CD8-positive, alpha-beta memory T cell (primary cell): ENCODE results near the gene NPAS3. TPM values are rescaled to one million over a fixed set of nuclear protein-coding genes. Genes with fewer than 3 reads are reported as not detected.

Source experiments
- CTCF ChIA-PET: fragments of 350-600 bp; sonication (Branson Sonifier 250); formaldehyde crosslinking; loops from one replicate; lab custom pipeline; 2021; ENCODE audit warnings: antibody characterized with exemption; lab: Charles Lee
- POLR2A ChIA-PET: fragments of 350-600 bp; sonication (Branson Sonifier 250); formaldehyde crosslinking; loops from one replicate; lab custom pipeline; 2021; ENCODE audit warnings: antibody characterized with exemption; lab: Charles Lee
- DNase-seq, 5 donors: peaks; one replicate each; pipeline versions ENCODE4 v3.0.0 to v3.0.0-alpha.2; 2020 to 2022; ENCODE audit warnings: mixed read lengths in 1 of 5
- H3K27ac ChIP-seq: one replicate; pipeline ENCODE4 v1.7.0; 2013; ENCODE audit warnings: low read depth, mild to moderate bottlenecking, low read length, moderate library complexity
- H3K27me3 ChIP-seq: 2 replicates; pipeline ENCODE4 v1.7.0; 2013; ENCODE audit warnings: low read length, mild to moderate bottlenecking; ENCODE audit not compliant: insufficient read depth, poor library complexity, severe bottlenecking
- H3K36me3 ChIP-seq: 2 replicates; pipeline ENCODE4 v1.7.0; 2013; ENCODE audit warnings: mild to moderate bottlenecking, low read length, moderate library complexity; ENCODE audit not compliant: insufficient read depth
- H3K4me1 ChIP-seq: 2 replicates; pipeline ENCODE4 v1.7.0; 2013; ENCODE audit warnings: mild to moderate bottlenecking, low read length, moderate library complexity; ENCODE audit not compliant: insufficient read depth
- H3K4me3 ChIP-seq: 2 replicates; pipeline ENCODE4 v1.7.0; 2013; ENCODE audit warnings: mild to moderate bottlenecking, low read length
- H3K9me3 ChIP-seq: 2 replicates; pipeline ENCODE4 v1.7.0; 2013; ENCODE audit warnings: mild to moderate bottlenecking, low read length
- H3K27ac Mint-ChIP-seq, 8 donors: one replicate each; pipeline ENCODE4 v1.8.0; 2020 to 2021; ENCODE audit warnings: mixed read lengths in 8 of 8, mild to moderate bottlenecking in 6 of 8, inconsistent platforms in 3 of 8, moderate library complexity in 3 of 8
- H3K27me3 Mint-ChIP-seq, 2 donors: one replicate each; pipeline ENCODE4 v1.8.0; 2020 to 2021; ENCODE audit warnings: mixed read lengths in 2 of 2, mild to moderate bottlenecking in 1 of 2, moderate library complexity in 1 of 2
- H3K36me3 Mint-ChIP-seq, 3 donors: one replicate each; pipeline ENCODE4 v1.8.0; 2020 to 2021; ENCODE audit warnings: mixed read lengths in 3 of 3, inconsistent platforms in 1 of 3, mild to moderate bottlenecking in 1 of 3
- H3K4me1 Mint-ChIP-seq, 3 donors: one replicate each; pipeline ENCODE4 v1.8.0; 2020 to 2021; ENCODE audit warnings: mixed read lengths in 3 of 3, inconsistent platforms in 1 of 3, mild to moderate bottlenecking in 1 of 3
- H3K4me3 Mint-ChIP-seq, 7 donors: one replicate each; pipeline ENCODE4 v1.8.0; 2020 to 2021; ENCODE audit warnings: mixed read lengths in 7 of 7, mild to moderate bottlenecking in 6 of 7, moderate library complexity in 4 of 7, inconsistent platforms in 2 of 7
- H3K9me3 Mint-ChIP-seq, 5 donors: one replicate each; pipeline ENCODE4 v1.8.0; 2020 to 2022; ENCODE audit warnings: mixed read lengths in 5 of 5, mild to moderate bottlenecking in 3 of 5, moderate library complexity in 2 of 5, inconsistent platforms in 1 of 5
- polyA plus RNA-seq: library from polyadenylated mRNA; unstranded; fragments of 300-500 nt; fragmentation: Illumina TruSeq; gene quantifications from one replicate; pipeline ENCODE4 v1.2.3, GENCODE V29; 2021
- total RNA-seq, 2 experiments: library from RNA; stranded (reverse); gene quantifications; one replicate each; pipeline ENCODE4 v1.2.3, GENCODE V29; 2021

NPAS3 gene
- total and polyA plus RNA-seq, 3 experiments from 2014 or later = not detected

GRCh38 chr14:33315721-33316120 is 377.0 kb downstream of the NPAS3 start:
- ChIA-PET POLR2A (no interaction called here), CTCF (no interaction called here)
- Histone ChIP-seq H3K4me3 (no peak overlapping the region), H3K36me3 (no peaks in the 10 kb centered on the region), H3K9me3 (no peaks in the 10 kb centered on the region), H3K27me3 (no peaks in the 10 kb centered on the region), H3K27ac (no peak overlapping the region), H3K4me1 (no peaks in the 10 kb centered on the region)
- Mint-ChIP-seq H3K4me3 (no peak overlapping the region), H3K27ac (peak overlapping the region in 1 of 8 donors; percentile 26), H3K36me3 (no peaks in the 10 kb centered on the region), H3K27me3 (no peaks in the 10 kb centered on the region), H3K9me3 (peaks cover 3 to 9% (median 5%) of the 10 kb centered on the region in 5 donors), H3K4me1 (no peaks in the 10 kb centered on the region)
- DNase-seq = no peak

DNA sequence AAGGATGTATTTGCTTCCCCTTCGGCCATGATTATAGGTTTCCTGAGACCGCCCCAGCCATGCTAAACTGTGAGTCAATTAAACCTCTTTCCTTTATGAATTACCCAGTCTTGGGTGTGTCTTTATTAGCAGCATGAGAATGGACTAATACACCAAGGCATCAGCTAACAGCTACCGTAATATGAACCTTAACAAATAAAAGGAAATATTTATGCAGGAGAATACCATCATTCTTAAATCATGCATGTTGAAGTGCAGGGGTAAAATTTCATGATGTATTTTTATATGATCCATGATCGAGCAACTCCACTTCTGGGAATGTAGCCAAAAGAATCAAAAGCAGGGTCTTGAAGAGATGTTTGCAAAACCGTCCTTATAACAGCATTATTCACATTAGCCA is 379.0 kb downstream of the NPAS3 start:
- no peak overlapping the region for H3K4me3 Mint-ChIP-seq
- H3K36me3 Mint-ChIP-seq = no peaks in the 10 kb centered on the region
- Histone ChIP-seq H3K27me3 (no peaks in the 10 kb centered on the region), H3K4me3 (no peak overlapping the region), H3K9me3 (no peaks in the 10 kb centered on the region), H3K36me3 (no peaks in the 10 kb centered on the region), H3K4me1 (no peaks in the 10 kb centered on the region), H3K27ac (no peak overlapping the region)
- H3K4me1 Mint-ChIP-seq = no peaks in the 10 kb centered on the region
- H3K27ac Mint-ChIP-seq = no peak overlapping the region
- H3K9me3 Mint-ChIP-seq = peaks cover 0 to 9% (median 5%) of the 10 kb centered on the region in 5 donors
- no peak for DNase-seq
- H3K27me3 Mint-ChIP-seq = no peaks in the 10 kb centered on the region
- ChIA-PET CTCF (no interaction called here), POLR2A (no interaction called here)

GRCh38 chr14:33323979-33324378 is 385.3 kb downstream of the NPAS3 start:
- no peak for DNase-seq
- ChIA-PET POLR2A (no interaction called here), CTCF (no interaction called here)
- Mint-ChIP-seq H3K9me3 (peaks cover 0 to 5% (median 3%) of the 10 kb centered on the region in 5 donors), H3K27me3 (no peaks in the 10 kb centered on the region), H3K27ac (no peak overlapping the region), H3K36me3 (no peaks in the 10 kb centered on the region), H3K4me3 (no peak overlapping the region), H3K4me1 (no peaks in the 10 kb centered on the region)
- H3K4me1 ChIP-seq = no peaks in the 10 kb centered on the region
- H3K27me3 ChIP-seq = no peaks in the 10 kb centered on the region
- H3K4me3 ChIP-seq = no peak overlapping the region
- H3K27ac ChIP-seq = no peak overlapping the region
- no peaks in the 10 kb centered on the region for H3K36me3 ChIP-seq
- no peaks in the 10 kb centered on the region for H3K9me3 ChIP-seq

- no peaks in the 10 kb centered on the region for H3K4me1 ChIP-seq
- Mint-ChIP-seq H3K27me3 (no peaks in the 10 kb centered on the region), H3K4me3 (no peak overlapping the region), H3K36me3 (no peaks in the 10 kb centered on the region), H3K27ac (no peak overlapping the region), H3K9me3 (peaks cover 0 to 29% (median 6%) of the 10 kb centered on the region in 5 donors), H3K4me1 (no peaks in the 10 kb centered on the region)
- ChIA-PET CTCF (no interaction called here), POLR2A (no interaction called here)
- no peak for DNase-seq
- no peak overlapping the region for H3K4me3 ChIP-seq
- H3K27ac ChIP-seq = no peak overlapping the region
- H3K27me3 ChIP-seq = no peaks in the 10 kb centered on the region
- H3K9me3 ChIP-seq = no peaks in the 10 kb centered on the region
- no peaks in the 10 kb centered on the region for H3K36me3 ChIP-seq
These were observed 392.7 kb downstream of the NPAS3 start for GRCh38 chr14:33331176-33331949.

GRCh38 chr14:33332497-33332896 is 393.8 kb downstream of the NPAS3 start:
- no peaks in the 10 kb centered on the region for H3K36me3 ChIP-seq
- CTCF ChIA-PET = no interaction called here
- peaks cover 3% of the 10 kb centered on the region for H3K9me3 ChIP-seq
- no peak overlapping the region for H3K27ac ChIP-seq
- H3K4me3 Mint-ChIP-seq = no peak overlapping the region
- H3K4me3 ChIP-seq = no peak overlapping the region
- peaks cover 0 to 34% (median 8%) of the 10 kb centered on the region in 5 donors for H3K9me3 Mint-ChIP-seq
- no peaks in the 10 kb centered on the region for H3K4me1 ChIP-seq
- peak overlapping the region in 1 of 8 donors; percentile 10 for H3K27ac Mint-ChIP-seq
- no peaks in the 10 kb centered on the region for H3K27me3 Mint-ChIP-seq
- DNase-seq = no peak
- no peaks in the 10 kb centered on the region for H3K27me3 ChIP-seq
- H3K4me1 Mint-ChIP-seq = no peaks in the 10 kb centered on the region
- POLR2A ChIA-PET = no interaction called here
- no peaks in the 10 kb centered on the region for H3K36me3 Mint-ChIP-seq

DNA sequence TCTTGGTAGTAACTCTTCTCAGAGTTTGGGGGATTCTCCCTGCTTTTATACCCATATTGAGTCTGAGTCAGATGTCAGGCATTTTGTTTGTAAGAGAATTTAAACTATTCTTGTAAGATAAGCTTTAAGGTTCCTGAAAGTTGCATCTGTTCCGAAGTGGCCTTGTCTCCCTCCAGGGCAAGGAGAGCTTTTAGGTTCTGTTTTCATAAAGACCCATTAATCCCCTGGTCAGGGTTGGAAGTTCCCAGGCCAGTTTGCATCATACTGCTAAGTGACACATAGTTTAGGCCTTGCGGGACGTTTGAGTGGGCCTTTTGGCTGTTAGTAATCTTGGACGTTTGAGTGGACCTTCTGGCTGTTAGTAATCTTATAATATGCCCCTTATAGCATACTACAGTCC is 396.7 kb downstream of the NPAS3 start:
- Histone ChIP-seq H3K4me3 (no peak overlapping the region), H3K36me3 (no peaks in the 10 kb centered on the region), H3K9me3 (peaks cover 3% of the 10 kb centered on the region), H3K27me3 (no peaks in the 10 kb centered on the region), H3K4me1 (no peaks in the 10 kb centered on the region), H3K27ac (no peak overlapping the region)
- no peaks in the 10 kb centered on the region for H3K36me3 Mint-ChIP-seq
- CTCF ChIA-PET = no interaction called here
- no peak for DNase-seq
- H3K4me1 Mint-ChIP-seq = no peaks in the 10 kb centered on the region
- no peaks in the 10 kb centered on the region for H3K27me3 Mint-ChIP-seq
- H3K27ac Mint-ChIP-seq = no peak overlapping the region
- POLR2A ChIA-PET = no interaction called here
- peaks cover 0 to 26% (median 5%) of the 10 kb centered on the region in 5 donors for H3K9me3 Mint-ChIP-seq
- H3K4me3 Mint-ChIP-seq = no peak overlapping the region

GRCh38 chr14:33342299-33342974 is 403.8 kb downstream of the NPAS3 start:
- peaks cover 2 to 37% (median 4%) of the 10 kb centered on the region in 5 donors for H3K9me3 Mint-ChIP-seq
- H3K27me3 Mint-ChIP-seq = no peaks in the 10 kb centered on the region
- H3K4me3 Mint-ChIP-seq = no peak overlapping the region
- H3K36me3 Mint-ChIP-seq = no peaks in the 10 kb centered on the region
- no peaks in the 10 kb centered on the region for H3K9me3 ChIP-seq
- H3K4me1 ChIP-seq = no peaks in the 10 kb centered on the region
- H3K27ac ChIP-seq = no peak overlapping the region
- ChIA-PET CTCF (no interaction called here), POLR2A (no interaction called here)
- no peaks in the 10 kb centered on the region for H3K4me1 Mint-ChIP-seq
- no peaks in the 10 kb centered on the region for H3K36me3 ChIP-seq
- H3K27me3 ChIP-seq = no peaks in the 10 kb centered on the region
- H3K4me3 ChIP-seq = no peak overlapping the region
- no peak for DNase-seq
- no peak overlapping the region for H3K27ac Mint-ChIP-seq

GRCh38 chr14:33343016-33343415 is 404.3 kb downstream of the NPAS3 start:
- CTCF ChIA-PET = no interaction called here
- no peak for DNase-seq
- no peaks in the 10 kb centered on the region for H3K27me3 Mint-ChIP-seq
- H3K4me1 Mint-ChIP-seq = no peaks in the 10 kb centered on the region
- no peak overlapping the region for H3K27ac Mint-ChIP-seq
- Histone ChIP-seq H3K27me3 (no peaks in the 10 kb centered on the region), H3K27ac (no peak overlapping the region), H3K9me3 (no peaks in the 10 kb centered on the region), H3K36me3 (no peaks in the 10 kb centered on the region), H3K4me1 (no peaks in the 10 kb centered on the region), H3K4me3 (no peak overlapping the region)
- no peaks in the 10 kb centered on the region for H3K36me3 Mint-ChIP-seq
- POLR2A ChIA-PET = no interaction called here
- no peak overlapping the region for H3K4me3 Mint-ChIP-seq
- H3K9me3 Mint-ChIP-seq = peaks cover 2 to 37% (median 4%) of the 10 kb centered on the region in 5 donors
